Activated CD8-positive, alpha-beta memory T cell treated with anti-CD3 and anti-CD28 coated beads for 24 hours (primary cell): ENCODE results near the gene TCEAL7.

Experiments used
- DNase-seq: peaks from one replicate; pipeline ENCODE4 v3.0.0-alpha.2; 2020

The TCEAL7 gene

DNA sequence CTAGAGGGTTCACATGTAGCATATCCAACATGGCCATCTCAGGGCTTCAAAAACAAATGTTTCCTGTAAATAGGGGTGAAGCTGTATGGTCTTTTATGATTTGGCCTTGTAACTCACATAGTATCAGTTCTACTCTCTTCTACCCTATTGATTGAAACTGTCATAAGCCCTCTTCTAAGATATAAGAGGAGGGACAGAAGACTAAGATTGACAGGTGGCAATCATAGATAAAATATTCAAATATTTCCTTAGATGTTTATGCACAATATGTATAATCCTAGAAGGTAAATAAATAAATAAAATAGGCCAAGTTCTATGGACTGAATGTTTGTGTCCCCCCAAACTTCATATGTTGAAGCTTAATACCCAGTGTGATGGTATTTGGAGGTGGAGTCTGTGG is 39.4 kb downstream of the TCEAL7 start:
- DNase-seq = no peak

DNA sequence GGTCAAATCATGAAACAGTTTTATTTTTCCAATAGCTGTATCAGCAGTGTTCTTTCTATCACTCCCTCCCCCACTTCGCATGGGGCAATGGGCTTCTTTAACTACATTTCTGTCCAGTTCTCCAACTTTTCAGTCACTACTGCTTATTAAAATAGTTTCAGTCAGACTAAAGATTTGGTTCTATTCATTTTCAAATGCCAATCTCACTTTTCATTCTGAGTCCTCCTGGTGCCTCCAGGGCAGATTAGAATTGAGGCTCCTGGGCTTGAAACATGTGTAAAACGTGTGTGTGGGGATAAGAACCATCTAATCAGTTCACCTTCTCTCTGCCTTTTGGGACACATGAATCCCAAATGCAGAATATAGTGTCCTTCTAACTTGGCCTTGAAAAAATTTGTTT is 42.8 kb downstream of the TCEAL7 start:
- no peak for DNase-seq

DNA sequence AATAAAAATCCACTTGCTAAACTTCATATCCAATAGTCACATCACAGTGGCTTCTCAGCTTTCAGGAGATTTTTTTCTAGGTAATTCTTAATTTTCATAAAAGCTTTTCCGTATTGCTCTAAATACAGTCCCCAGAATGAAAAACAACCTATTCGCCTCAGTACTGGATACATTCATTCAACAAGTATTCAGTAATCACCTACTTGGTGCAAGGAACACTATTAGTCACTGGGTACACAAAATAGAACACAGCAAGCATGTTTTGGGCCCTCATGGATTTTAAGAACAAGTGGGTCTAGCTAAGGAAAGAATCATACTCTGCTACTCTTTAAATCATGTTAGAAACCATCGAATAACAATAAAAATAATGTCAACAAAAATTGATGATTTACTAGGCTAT is 43.5 kb downstream of the TCEAL7 start:
- no peak for DNase-seq

DNA sequence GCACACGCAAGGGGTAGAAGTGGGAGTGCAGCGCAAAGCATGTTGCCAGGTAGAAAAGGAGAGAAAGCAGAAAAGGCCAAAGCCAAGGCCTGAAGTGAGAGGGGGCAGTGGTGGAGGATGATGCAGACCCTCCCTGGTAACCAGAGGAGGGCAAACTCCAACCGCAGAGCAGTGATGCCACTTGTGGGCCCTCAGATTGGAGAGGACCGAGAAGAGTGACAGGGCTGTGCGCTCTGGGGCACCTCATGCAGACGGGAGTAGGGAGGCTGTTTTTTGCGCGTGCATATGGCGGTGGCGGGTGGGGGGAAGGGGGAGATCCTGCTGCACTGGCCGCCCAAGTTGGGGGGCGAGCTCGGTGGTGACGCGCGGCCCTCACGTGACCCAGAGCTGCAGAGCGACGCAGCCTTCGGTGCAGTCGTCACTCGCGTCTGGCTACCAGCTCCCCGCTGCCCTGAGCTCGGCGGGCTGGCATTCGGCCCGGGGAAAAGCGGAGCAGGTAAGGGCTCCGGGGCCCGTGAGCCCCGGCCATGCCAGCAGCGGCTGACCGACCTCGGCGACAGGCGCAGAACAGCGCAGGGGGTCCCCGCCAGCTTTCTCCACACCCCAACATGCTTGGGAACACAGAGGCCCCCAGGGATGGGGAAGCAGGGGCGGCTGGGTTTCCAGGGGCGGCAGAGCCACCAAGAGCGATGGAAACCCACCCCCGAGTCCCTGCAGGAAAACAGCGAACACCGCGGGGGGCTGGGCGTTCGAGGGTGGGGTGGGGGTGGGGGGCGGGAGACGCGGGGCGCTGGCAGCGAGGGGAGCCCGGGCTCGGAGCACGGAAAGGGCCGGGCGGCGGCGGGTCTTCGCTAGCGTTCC is 46.3 kb downstream of the TCEAL7 start, which contains the start of gene BEX3:
TSS of gene BEX3 (plus strand) at position 421 of the 861 bp plus-strand sequence. CDS start 984 bp downstream, outside the sequence.
- peak; percentile 64 for DNase-seq

DNA sequence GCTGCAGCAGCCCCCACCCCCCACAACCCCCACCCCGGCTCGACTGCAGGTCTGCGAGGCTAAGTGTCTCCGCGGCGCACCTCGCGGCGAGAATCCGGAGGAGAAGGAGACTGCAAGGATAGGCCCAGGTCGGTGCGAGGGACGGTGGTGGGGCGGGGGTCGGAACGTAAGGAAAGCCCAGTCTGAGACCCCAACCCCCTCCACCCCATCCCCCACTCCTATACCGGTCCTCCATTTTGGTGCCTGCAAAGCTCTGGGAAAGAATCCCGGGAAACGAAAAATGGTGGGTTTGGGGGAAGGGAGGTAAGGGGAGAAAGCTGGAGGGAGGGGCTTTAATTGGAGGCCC is 46.9 kb downstream of the TCEAL7 start:
- DNase-seq = no peak

DNA sequence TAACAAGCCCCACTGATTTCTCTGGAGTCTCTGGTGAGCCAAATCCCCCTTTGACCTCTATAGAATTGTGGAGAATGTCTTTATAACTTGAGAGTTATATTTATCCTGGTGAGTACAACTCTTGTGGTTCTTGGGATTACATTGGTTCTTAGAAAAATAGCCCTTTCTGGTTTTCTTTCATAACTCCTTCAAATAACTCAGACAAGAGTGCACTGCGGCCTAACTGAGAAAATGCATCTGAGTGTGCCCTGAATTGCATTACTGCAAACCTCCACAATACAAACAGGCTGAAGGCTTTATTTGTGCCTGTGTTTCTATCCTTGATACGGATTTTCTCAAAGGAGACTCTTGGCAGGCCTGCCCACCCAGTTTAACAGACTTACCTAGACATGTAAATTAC is 49.0 kb downstream of the TCEAL7 start:
- no peak for DNase-seq
